Small intestine (tissue), 7 donors: ENCODE results near the gene C20orf141. TPM values are rescaled to one million over a fixed set of nuclear protein-coding genes. Genes with fewer than 3 reads are reported as not detected.

Experiments
- DNase-seq, 2 donors: peaks; one replicate each; pipeline versions ENCODE4 v3.0.0 to v3.0.0-alpha.2; 2013
- FAIRE-seq: peaks from 2 replicates; lab custom pipeline; 2012; peaks lifted over from hg19 to GRCh38; lab: Jason Lieb, UNC
- H3K27ac ChIP-seq, 3 donors: one replicate each; pipeline ENCODE4 v1.5.1; 2013; ENCODE audit warnings: low read length in 2 of 3, mild to moderate bottlenecking in 2 of 3, control low read depth in 1 of 3, inconsistent platforms in 1 of 3, low read depth in 1 of 3, moderate library complexity in 1 of 3
- H3K27me3 ChIP-seq, 3 donors: one replicate each; pipeline ENCODE4 v1.6.1; 2013; ENCODE audit warnings: low read length in 3 of 3, inconsistent platforms in 1 of 3; ENCODE audit not compliant: control insufficient read depth in 3 of 3, insufficient read depth in 3 of 3
- H3K36me3 ChIP-seq, 3 donors: one replicate each; pipeline ENCODE4 v1.6.1; 2013; ENCODE audit warnings: low read length in 3 of 3, inconsistent platforms in 1 of 3, low read depth in 1 of 3, mild to moderate bottlenecking in 1 of 3, moderate library complexity in 1 of 3; ENCODE audit not compliant: control insufficient read depth in 3 of 3, insufficient read depth in 2 of 3
- H3K4me1 ChIP-seq, 3 donors: one replicate each; pipeline ENCODE4 v1.6.1; 2013; ENCODE audit warnings: low read length in 2 of 3, inconsistent platforms in 1 of 3, low read depth in 1 of 3, mild to moderate bottlenecking in 1 of 3, moderate library complexity in 1 of 3; ENCODE audit not compliant: control insufficient read depth in 3 of 3, insufficient read depth in 2 of 3
- H3K4me3 ChIP-seq, 3 donors: one replicate each; pipeline ENCODE4 v1.5.1; 2013; ENCODE audit warnings: low read length in 3 of 3, control low read depth in 1 of 3, inconsistent platforms in 1 of 3, low read depth in 1 of 3, mild to moderate bottlenecking in 1 of 3, moderate library complexity in 1 of 3
- H3K9me3 ChIP-seq, 2 donors: one replicate each; pipeline ENCODE4 v1.6.1; 2013; ENCODE audit warnings: low read depth in 1 of 2, low read length in 1 of 2; ENCODE audit not compliant: control insufficient read depth in 2 of 2, insufficient read depth in 1 of 2
- WGBS, 3 donors: extraction: QIAGEN DNeasy Blood & Tissue Kit; methylation state at CpG; one replicate each; pipeline ENCODE4 v1.1.7; 2013; 5-methylcytosine and 5-hydroxymethylcytosine counted together
- polyA plus RNA-seq, 4 donors: library from polyadenylated mRNA; stranded (reverse) in 3 of 4; unstranded in 1 of 4; fragments of 200-250 nt in 3 of 4; fragments of 120-200 nt in 1 of 4; gene quantifications; one replicate each; pipeline versions ENCODE4 v1.2.1 to v1.2.3, GENCODE V29; 2013
- donor health status: healthy with polysubstance abuse.
- donor health status: control.
- donor health status: control.
- donor health status: Bipolar disorder and iron deficiency.
- donor health status: healthy.

C20orf141 gene
- polyA plus RNA-seq, 4 donors = not detected

DNA sequence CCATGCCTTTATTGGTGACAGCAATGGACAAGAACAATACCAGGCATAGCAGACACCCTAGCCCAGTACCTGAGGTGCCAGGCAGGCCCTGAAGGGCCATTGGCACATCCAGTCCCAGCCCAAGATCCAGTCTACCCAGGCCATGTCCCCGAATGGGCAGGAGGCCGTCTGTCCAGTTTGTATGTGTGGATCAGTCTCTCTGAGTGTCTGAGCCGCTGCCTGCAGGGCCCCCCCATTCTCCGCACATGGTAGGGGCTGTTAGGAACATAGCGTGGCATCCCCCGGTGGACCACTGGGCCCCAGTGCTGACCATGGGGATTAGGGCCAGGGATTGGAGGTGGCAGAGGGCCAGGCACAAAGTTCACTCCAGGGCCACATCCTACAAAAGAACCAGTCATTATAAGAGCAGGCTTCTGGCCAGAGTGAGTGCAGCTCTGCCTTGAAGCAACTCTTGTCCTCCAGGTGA, 20.6 kb downstream of the C20orf141 start:
- Histone ChIP-seq H3K27me3 (no peaks in the 10 kb centered on the region), H3K9me3 (no peaks in the 10 kb centered on the region), H3K36me3 (peaks cover 0 to 25% (median 0%) of the 10 kb centered on the region in 3 donors), H3K27ac (no peak overlapping the region), H3K4me1 (peaks cover 0 to 5% (median 0%) of the 10 kb centered on the region in 3 donors), H3K4me3 (no peak overlapping the region)
- DNase-seq = no peak
- WGBS, 3 donors = 80 to 94% (median 85%) methylated on average over 6 of the region's 6 CpGs
- FAIRE-seq = no peak

DNA sequence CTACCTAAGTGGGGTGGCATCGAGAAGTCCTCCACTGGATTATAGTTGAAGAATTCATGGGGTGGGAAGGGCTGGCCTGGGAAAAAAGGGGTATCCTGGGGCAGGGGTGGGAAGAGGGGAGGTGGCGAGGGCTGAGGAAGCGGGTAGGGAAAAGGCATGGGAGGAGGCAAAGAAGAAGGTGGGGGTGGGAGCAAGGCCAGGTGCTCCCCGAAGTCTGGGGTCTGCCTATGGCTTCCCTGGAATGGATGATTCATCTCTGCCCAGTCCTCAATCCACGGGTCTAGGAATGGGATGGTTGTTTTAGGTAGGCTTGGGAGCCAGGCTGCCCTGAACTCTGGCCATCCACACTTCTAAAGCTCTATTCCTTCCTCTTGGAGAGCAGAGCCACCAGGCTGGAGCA, 21.2 kb downstream of the C20orf141 start:
- no peak for DNase-seq
- Histone ChIP-seq H3K36me3 (peaks cover 0 to 25% (median 0%) of the 10 kb centered on the region in 3 donors), H3K27ac (no peak overlapping the region), H3K9me3 (no peaks in the 10 kb centered on the region), H3K4me3 (no peak overlapping the region), H3K4me1 (peaks cover 0 to 5% (median 0%) of the 10 kb centered on the region in 3 donors), H3K27me3 (no peaks in the 10 kb centered on the region)
- WGBS, 3 donors = 71 to 90% (median 86%) methylated on average over 5 of the region's 5 CpGs
- FAIRE-seq = no peak

DNA sequence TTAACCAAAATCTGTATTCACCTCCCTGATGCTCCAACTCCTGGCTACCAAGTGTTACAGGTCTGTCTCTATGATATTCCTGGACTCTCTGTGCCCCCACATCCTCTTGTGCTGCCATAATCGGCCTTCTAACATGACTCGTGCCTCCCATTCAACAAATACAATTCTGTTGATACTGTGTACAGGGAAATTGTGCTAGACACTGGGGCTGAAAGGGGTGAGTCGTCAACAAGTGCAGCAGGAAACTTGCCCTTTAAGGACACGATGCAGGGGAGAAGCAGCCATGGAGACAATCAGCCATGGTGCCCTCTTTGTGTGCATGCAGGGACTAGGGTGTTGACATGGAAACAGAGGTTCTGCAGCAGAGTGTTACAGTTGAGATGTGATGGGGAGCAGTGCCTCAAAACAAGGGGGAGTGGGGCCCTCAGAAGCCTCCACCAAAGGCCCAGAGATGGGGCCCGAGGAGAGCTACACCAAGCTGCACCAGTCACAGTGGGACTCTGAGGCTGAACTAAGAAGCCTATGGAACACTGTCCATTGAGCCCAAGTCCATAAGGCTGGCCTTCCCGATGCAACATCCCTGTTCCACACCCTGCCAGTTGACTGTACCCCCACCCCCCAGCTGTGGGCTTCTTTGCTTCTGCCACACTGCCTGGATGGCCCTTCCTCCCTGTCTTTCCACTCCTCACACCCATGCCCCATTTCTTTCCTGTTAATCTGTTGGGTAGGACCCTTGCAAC, 22.6 kb downstream of the C20orf141 start:
- no peak overlapping the region for H3K27ac ChIP-seq
- H3K9me3 ChIP-seq = no peaks in the 10 kb centered on the region
- no peaks in the 10 kb centered on the region for H3K27me3 ChIP-seq
- H3K36me3 ChIP-seq = peaks cover 0 to 25% (median 0%) of the 10 kb centered on the region in 3 donors
- DNase-seq (no peak), FAIRE-seq (no peak)
- peaks cover 0 to 12% (median 7%) of the 10 kb centered on the region in 3 donors for H3K4me1 ChIP-seq
- WGBS, 3 donors = 87 to 91% (median 90%) methylated on average over 6 of the region's 6 CpGs
- no peak overlapping the region for H3K4me3 ChIP-seq

DNA sequence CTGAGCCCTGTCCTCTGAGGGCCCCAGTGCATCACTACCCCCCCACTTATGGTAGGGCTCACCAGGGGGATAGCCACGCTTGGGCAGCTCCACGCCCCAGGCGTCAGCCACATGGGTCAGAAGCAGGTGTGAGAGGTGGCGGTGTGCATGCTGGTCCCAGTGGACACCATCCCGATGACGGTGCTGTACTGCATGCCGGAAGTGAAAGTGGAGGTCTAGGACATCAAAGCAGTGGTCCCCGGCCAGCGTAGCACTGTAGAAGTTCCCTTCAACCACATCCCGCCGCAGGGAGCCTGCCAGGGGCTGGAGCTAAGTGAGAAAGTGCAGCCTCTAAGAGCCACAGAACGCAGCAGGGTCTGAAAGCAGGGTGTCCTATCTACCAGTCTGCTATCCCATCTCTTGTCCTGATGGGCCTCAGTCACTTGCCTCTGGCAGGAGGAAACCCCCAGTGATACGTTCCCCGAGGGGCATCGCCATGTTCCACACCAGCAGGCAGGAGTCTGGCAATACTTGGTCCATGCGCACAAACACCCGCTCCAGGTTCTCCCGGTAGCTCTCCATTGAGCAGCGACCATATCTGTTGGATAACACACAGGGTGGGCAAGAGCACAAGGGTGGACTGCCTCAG, 23.5 kb downstream of the C20orf141 start:
- Histone ChIP-seq H3K36me3 (peaks cover 0 to 25% (median 0%) of the 10 kb centered on the region in 3 donors), H3K27ac (no peak overlapping the region), H3K27me3 (no peaks in the 10 kb centered on the region), H3K9me3 (no peaks in the 10 kb centered on the region), H3K4me1 (peaks cover 0 to 12% (median 7%) of the 10 kb centered on the region in 3 donors), H3K4me3 (no peak overlapping the region)
- no peak for DNase-seq
- 94 to 97% (median 96%) methylated on average over 19 of the region's 19 CpGs for WGBS, 3 donors
- FAIRE-seq = no peak

DNA sequence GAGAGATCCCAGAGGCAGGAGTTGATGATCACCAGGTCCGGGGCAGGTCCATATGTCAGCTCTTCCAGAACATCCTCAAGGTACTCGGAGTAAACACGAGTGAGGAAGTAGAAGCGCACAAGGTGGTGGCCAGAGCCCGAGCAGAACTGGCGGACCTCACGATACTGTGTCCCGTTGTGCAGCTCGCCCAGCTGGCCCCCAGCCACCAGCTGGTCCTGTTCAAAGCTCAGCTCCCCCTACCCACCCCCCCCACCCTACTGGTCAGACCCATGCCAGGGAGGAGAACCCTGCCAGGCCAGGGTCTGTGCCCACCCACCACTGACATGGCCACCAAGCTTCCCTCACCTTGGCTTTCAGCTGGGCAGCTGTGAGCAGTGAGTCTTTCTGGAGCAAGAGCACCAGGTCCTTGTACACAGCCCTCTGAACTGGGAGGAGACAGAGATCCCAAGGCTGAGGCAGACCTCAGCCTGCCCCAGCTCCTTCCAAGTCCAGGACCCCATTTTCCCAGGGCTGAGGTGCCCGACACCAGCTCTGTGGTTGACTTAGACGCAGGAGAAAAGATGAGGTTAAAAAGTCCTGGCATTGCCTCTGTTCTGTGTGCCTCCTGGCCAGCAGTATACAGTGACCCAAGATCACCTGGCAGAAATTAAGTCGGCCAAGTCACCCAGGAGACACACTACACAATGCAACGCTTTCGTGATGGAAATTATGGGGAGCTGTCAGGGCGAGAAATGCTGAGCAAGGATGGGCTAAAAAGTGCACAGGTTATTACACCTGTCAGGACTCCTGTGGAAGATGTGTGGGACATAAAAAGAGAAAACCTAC, 24.3 kb downstream of the C20orf141 start:
- 93 to 97% (median 96%) methylated on average over 15 of the region's 15 CpGs for WGBS, 3 donors
- Histone ChIP-seq H3K9me3 (no peaks in the 10 kb centered on the region), H3K4me1 (peaks cover 0 to 12% (median 7%) of the 10 kb centered on the region in 3 donors), H3K27ac (no peak overlapping the region), H3K4me3 (no peak overlapping the region), H3K27me3 (no peaks in the 10 kb centered on the region), H3K36me3 (peaks cover 0 to 25% (median 0%) of the 10 kb centered on the region in 3 donors)
- DNase-seq = no peak
- no peak for FAIRE-seq

DNA sequence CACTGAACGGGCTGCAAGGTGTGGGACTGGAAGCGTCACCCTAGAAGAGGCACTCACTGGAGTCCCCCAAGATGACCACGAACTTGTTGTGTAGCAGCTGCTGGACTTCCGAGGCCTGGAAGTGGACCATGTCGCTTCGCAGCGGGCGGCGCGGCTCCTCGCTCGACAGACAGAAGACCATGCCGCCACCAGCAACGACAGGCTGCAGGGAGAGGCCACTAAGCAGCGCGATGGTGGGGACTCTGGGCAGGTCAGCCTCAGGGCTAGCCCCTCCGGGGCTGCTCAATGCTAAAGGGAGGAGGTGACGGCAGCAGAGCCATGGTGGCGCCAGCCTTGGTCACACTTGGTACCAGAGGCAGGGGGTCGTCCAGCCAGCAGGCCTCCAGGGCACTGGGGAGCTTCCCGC, 24.9 kb downstream of the C20orf141 start:
- DNase-seq (peak in 1 of 2 donors; percentile 13), FAIRE-seq (no peak)
- peaks cover 0 to 25% (median 0%) of the 10 kb centered on the region in 3 donors for H3K36me3 ChIP-seq
- WGBS, 3 donors = 85 to 90% (median 89%) methylated on average over 20 to 21 of the region's 21 CpGs
- no peaks in the 10 kb centered on the region for H3K9me3 ChIP-seq
- H3K27ac ChIP-seq = no peak overlapping the region
- no peaks in the 10 kb centered on the region for H3K27me3 ChIP-seq
- peaks cover 0 to 12% (median 7%) of the 10 kb centered on the region in 3 donors for H3K4me1 ChIP-seq
- H3K4me3 ChIP-seq = peak overlapping the region in 2 of 3 donors; percentile 81 to 90

DNA sequence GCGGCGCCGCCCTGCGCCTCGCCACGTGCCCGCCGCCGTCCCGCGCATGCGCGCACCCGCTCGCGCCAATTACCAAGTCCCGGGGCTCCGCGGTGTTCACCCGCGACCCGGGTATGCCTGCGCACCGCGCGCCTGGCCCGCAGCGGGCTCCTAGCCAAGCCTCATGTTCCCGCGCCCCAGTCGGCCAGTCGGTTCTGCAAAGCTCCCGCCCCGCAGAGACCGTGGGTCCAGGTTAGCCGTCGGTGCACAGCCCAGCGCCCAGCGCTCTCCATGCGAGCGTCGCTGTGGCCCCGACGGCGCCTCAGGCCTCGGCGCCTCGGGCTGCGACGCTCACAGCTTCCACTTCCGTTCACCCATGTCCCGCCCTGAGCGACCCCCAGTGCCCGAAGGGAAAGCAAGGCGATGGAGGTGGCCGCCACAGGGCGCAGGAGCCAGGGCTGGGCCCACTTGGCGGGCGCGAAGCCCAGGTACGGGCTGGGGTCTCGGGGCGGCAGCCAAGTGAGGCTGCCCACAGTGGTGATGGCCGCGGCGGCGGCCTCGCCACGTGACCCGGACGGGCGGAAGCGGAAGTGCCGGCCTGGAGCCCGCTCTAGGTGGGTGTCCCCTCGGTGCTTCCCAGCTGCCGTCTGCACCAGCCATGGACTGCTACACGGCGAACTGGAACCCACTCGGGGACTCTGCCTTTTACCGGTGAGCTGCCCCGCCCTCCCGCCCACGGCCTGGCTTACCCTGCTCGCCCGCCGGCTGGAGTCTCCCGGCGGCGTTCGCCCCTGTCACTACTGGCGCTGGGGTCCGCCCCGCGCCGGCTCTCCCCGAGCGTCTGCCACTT, 25.6 kb downstream of the C20orf141 start, which contains the start of the genes PCED1A and VPS16:
Gene PCED1A, minus strand, starts transcription at position 518 of the 829 bp plus-strand sequence. CDS start 743 bp downstream, outside the sequence.
Gene VPS16, plus strand, starts transcription at position 608 of the 829 bp plus-strand sequence. Its CDS starts 30 bp downstream, at position 638.
- peaks cover 0 to 22% (median 0%) of the 10 kb centered on the region in 3 donors for H3K36me3 ChIP-seq
- DNase-seq = peak; percentile 80 to 96
- no peak for FAIRE-seq
- H3K4me3 ChIP-seq = peak within 1 kb of the TSS; percentile 81 to 90 (median 89)
- WGBS, 3 donors = 4 to 6% (median 5%) methylated on average over 72 to 98 of the region's 98 CpGs
- peaks cover 0 to 12% (median 7%) of the 10 kb centered on the region in 3 donors for H3K4me1 ChIP-seq
- no peaks in the 10 kb centered on the region for H3K27me3 ChIP-seq
- H3K9me3 ChIP-seq = no peaks in the 10 kb centered on the region
- peak within 1 kb of the TSS; percentile 80 to 96 (median 91) for H3K27ac ChIP-seq
